Activated T-helper 1 cell treated with anti-CD3 and anti-CD28 coated beads, Interleukin-12 subunit alpha, Interleukin-12 subunit beta, Interleukin-2, Interleukin-4 antibody, amounts not matched to agents 30 ng/mL and 10 ng/mL and 1 ng/mL, durations not matched to agents 14 hours and 24 hours and 36 hours (primary cell): ENCODE measurements around the gene METTL18. TPM values are rescaled to one million over a fixed set of nuclear protein-coding genes. Genes with fewer than 3 reads are reported as not detected.

ENCODE experiments used
- DNase-seq: peaks from one replicate; pipeline ENCODE4 v3.0.0; 2021; ENCODE audit warnings: low spot score
- H3K27ac Mint-ChIP-seq: one replicate; pipeline ENCODE4 v1.8.0; 2021; ENCODE audit warnings: mild to moderate bottlenecking, mixed read lengths
- H3K27me3 Mint-ChIP-seq: one replicate; pipeline ENCODE4 v1.8.0; 2022; ENCODE audit warnings: mild to moderate bottlenecking, moderate library complexity, mixed read lengths; ENCODE audit not compliant: insufficient read depth
- H3K36me3 Mint-ChIP-seq: one replicate; pipeline ENCODE4 v1.8.0; 2021; ENCODE audit warnings: low read depth, mixed read lengths
- H3K4me1 Mint-ChIP-seq: one replicate; pipeline ENCODE4 v1.8.0; 2021; ENCODE audit warnings: low read depth, mixed read lengths
- H3K4me3 Mint-ChIP-seq: one replicate; pipeline ENCODE4 v1.8.0; 2021; ENCODE audit warnings: mild to moderate bottlenecking, moderate library complexity, mixed read lengths
- H3K9me3 Mint-ChIP-seq: one replicate; pipeline ENCODE4 v1.8.0; 2021; ENCODE audit warnings: mixed read lengths
- intact Hi-C: fragments of 100-400 bp; cut with micrococcal nuclease; formaldehyde crosslinking; loops from one replicate; pipeline ENCODE4 v1.15.1; 2024
- total RNA-seq: library from RNA; stranded (reverse); gene quantifications from 2 replicates; pipeline ENCODE4 v1.2.3, GENCODE V29; 2022

Gene METTL18
- total RNA-seq, 1 donor from 2014 or later = 9.3 TPM

DNA sequence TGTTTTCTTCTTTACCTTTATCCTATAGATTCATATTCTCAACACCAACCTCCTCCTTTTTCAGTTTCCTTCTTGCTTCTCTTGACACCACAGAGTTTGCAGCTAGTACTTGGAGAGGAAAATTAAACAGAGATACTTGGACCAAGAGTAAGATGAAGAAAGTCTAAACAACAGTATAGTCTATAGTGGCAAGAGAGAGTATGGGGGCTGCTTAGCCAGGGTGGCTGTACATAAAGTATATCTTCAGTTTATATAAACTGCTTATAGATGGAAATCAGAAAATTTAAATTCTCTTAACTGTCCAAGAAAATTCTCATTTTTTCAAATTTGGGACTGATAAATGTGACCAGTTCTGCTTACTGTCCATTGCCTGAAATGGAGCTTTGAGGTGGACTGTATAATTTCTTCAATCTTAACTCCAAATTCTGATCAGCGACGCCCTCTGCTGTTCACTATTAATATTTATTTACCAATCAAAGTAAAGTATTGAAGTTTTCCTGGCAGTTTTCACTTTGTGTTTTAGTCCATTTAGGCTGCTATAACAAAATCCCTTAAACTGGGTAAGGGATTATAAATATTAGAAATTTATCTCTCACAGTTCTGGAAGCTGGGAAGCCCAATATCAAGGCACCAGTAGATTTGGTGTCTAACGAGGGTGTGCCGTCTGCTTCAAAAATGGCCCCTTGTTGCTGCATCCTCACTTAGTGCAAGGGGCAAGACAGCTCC, 14.8 kb upstream of the METTL18 start:
- Mint-ChIP-seq H3K27me3 (no peaks in the 10 kb centered on the region), H3K36me3 (peaks cover 24% of the 10 kb centered on the region), H3K4me3 (no peak overlapping the region), H3K9me3 (no peaks in the 10 kb centered on the region), H3K4me1 (peaks cover 10% of the 10 kb centered on the region), H3K27ac (no peak overlapping the region)
- no peak for DNase-seq
- intact Hi-C loops = loop anchor here (1.0 kb wide), 3 partner anchors 208 to 259 kb away; no protein-coding TSS in a partner anchor

DNA sequence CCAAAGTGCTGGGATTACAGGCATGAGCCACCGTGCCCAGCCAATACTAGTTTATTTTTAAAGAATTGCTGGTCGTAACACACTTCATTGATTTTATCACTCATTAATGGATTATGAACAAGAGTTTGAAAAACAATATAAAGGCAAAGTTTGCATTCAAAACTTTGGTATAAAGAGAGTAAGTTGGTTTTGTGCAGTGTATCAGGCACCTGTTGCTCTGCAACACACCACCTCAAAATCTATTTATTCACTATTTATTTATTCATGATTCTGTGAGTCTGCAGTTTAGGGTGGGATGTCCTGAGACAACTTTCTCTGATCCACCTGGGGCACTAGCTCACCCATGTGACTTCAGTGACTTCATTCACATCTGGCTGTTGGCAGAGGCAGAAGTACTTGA, 10.2 kb upstream of the METTL18 start:
- intact Hi-C loops = loop anchor here (1.0 kb wide), 1 partner anchor 10 kb away; a partner anchor contains a TSS

DNA sequence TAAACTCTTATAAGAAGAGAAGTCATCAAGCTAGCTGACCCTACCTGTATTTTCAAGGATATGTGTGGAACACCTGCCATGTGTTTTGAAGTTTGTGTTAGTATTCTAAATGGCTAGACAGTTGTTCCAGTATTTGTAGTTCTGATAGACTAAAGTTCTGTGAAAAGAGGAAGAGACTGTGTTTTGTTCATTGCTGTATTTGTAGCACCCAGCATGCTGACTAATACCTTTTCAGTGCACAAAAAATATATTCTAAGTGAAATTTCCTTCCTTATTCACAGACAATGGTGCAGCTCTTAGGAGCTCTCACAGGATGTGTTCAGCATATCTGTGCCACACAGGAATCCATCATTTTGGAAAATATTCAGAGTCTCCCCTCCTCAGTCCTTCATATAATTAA, 8.2 kb upstream of the METTL18 start:
- Mint-ChIP-seq H3K27me3 (no peaks in the 10 kb centered on the region), H3K4me3 (no peak overlapping the region), H3K9me3 (no peaks in the 10 kb centered on the region), H3K27ac (no peak overlapping the region), H3K4me1 (peaks cover 32% of the 10 kb centered on the region), H3K36me3 (peaks cover 30% of the 10 kb centered on the region)
- intact Hi-C loops = no loop called here
- no peak for DNase-seq

More for the DNA sequence above, 10.2 kb upstream of the METTL18 start:
- no peaks in the 10 kb centered on the region for H3K27me3 Mint-ChIP-seq
- H3K9me3 Mint-ChIP-seq = no peaks in the 10 kb centered on the region
- H3K27ac Mint-ChIP-seq = no peak overlapping the region
- no peak overlapping the region for H3K4me3 Mint-ChIP-seq
- H3K36me3 Mint-ChIP-seq = peaks cover 35% of the 10 kb centered on the region
- no peak for DNase-seq
- H3K4me1 Mint-ChIP-seq = peaks cover 24% of the 10 kb centered on the region

DNA sequence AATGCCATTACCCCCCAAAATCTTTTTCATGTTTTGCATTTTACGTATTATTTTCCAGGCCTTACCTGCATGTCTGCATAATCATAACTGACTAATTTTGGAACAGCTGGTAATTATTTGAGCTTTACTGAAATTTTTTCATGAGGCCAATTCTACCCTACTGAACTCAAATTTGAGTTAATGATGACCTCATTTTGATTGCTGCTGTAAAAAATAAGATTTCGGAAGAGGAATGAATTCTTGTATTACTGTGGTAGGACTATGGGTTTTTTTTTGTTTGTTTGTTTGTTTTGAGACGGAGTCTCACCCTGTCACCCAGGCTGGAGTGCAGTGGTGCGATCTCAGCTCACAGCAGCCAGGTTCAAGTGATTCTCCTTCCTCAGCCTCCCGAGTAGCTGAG, 2.6 kb upstream of the METTL18 start:
- H3K9me3 Mint-ChIP-seq = no peaks in the 10 kb centered on the region
- H3K27me3 Mint-ChIP-seq = no peaks in the 10 kb centered on the region
- no peak overlapping the region for H3K4me3 Mint-ChIP-seq
- intact Hi-C loops = loop anchor here (10.0 kb wide), 2 partner anchors 1562 to 1688 kb away; partner anchors contain the start of gene PRRC2C
- no peak for DNase-seq
- no peak overlapping the region for H3K27ac Mint-ChIP-seq
- peaks cover 52% of the 10 kb centered on the region for H3K4me1 Mint-ChIP-seq
- H3K36me3 Mint-ChIP-seq = peaks cover 16% of the 10 kb centered on the region

DNA sequence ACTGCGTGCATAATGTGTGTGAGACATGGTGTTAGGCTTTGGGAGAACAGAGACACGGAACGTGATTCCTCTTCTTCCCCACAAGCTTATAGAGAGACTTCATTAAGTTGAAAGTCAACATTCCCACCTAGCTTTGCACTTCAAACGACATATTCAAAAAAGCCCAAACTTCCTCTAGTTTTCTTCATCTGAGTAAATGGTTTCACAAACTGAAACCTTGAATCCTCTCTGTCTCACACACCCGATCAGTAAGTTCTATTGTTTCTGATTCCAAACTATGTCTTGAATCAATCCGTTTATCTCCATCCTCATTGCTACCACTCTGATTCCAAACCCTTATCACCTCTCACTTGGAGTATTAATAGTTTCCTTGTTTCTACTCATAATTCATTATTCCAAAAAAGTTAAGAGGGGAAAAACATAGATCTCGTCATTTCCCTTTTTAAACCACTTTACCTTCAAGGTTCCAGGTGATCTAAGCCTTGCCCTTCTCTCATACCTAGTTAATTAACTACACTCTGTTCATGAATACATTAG, 1.6 kb upstream of the METTL18 start:
- peak overlapping the region; percentile 87 for H3K4me3 Mint-ChIP-seq
- DNase-seq = no peak
- peak overlapping the region; percentile 71 for H3K27ac Mint-ChIP-seq
- H3K9me3 Mint-ChIP-seq = no peaks in the 10 kb centered on the region
- intact Hi-C loops = loop anchor here (10.0 kb wide), 2 partner anchors 1562 to 1688 kb away; partner anchors contain the start of gene PRRC2C
- peaks cover 55% of the 10 kb centered on the region for H3K4me1 Mint-ChIP-seq
- no peaks in the 10 kb centered on the region for H3K27me3 Mint-ChIP-seq
- peaks cover 25% of the 10 kb centered on the region for H3K36me3 Mint-ChIP-seq

DNA sequence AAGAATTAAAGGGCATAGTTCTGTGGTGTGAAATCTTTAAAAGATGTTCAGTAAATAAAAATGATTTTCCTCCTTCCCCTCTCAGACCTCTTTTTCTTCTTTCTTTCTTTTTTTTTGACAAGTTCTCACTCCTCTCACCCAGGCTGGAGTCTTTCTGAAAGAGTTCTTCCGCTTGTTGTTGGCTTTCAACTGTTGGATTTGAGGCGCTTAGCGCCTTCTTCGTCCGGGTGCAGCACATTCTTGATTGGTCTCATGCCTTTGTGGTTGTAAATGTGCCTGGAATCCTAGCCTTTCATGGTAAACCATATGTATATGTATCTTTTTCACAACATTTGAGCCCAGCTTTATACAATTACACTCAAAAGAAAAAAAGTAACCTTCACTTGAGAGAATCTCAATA, 980 bp upstream of the METTL18 start:
- H3K4me1 Mint-ChIP-seq = peaks cover 55% of the 10 kb centered on the region
- peak overlapping the region; percentile 87 for H3K4me3 Mint-ChIP-seq
- intact Hi-C loops = loop anchor here (1.0 to 10.0 kb wide), 8 partner anchors 10 to 1689 kb away; partner anchors contain the start of genes GORAB, NME7, PRRC2C and SCYL3
- peak overlapping the region; percentile 86 for H3K27ac Mint-ChIP-seq
- peaks cover 25% of the 10 kb centered on the region for H3K36me3 Mint-ChIP-seq
- no peaks in the 10 kb centered on the region for H3K9me3 Mint-ChIP-seq
- DNase-seq = no peak
- H3K27me3 Mint-ChIP-seq = no peaks in the 10 kb centered on the region

DNA sequence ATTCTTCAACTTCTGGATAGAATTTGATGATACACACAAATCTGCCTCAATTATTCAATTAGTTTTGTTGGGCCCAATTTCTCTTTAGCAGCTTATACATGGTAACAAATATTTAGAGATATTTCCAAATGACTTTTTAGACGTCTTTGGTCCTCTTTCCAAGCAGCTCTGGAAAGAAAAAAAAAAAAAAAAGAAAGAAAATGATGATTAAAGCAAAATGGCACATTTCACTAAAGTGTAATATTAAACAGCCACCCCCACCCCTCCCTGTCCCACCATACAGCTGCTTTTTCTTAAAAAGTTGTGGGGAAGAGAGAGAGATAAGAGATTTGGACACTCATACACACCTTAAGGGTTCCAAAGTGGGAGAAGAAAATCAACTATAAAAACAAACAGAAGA, 977 bp downstream of the METTL18 start:
- H3K27me3 Mint-ChIP-seq = peaks cover 5% of the 10 kb centered on the region
- H3K9me3 Mint-ChIP-seq = no peaks in the 10 kb centered on the region
- H3K36me3 Mint-ChIP-seq = peaks cover 21% of the 10 kb centered on the region
- peaks cover 47% of the 10 kb centered on the region for H3K4me1 Mint-ChIP-seq
- peak overlapping the region; percentile 87 for H3K4me3 Mint-ChIP-seq
- intact Hi-C loops = loop anchor here (1.0 to 10.0 kb wide), 9 partner anchors 83 to 1691 kb away; partner anchors contain the start of genes GORAB, KIFAP3, NME7 and PRRC2C
- no peak for DNase-seq
- peak overlapping the region; percentile 86 for H3K27ac Mint-ChIP-seq

DNA sequence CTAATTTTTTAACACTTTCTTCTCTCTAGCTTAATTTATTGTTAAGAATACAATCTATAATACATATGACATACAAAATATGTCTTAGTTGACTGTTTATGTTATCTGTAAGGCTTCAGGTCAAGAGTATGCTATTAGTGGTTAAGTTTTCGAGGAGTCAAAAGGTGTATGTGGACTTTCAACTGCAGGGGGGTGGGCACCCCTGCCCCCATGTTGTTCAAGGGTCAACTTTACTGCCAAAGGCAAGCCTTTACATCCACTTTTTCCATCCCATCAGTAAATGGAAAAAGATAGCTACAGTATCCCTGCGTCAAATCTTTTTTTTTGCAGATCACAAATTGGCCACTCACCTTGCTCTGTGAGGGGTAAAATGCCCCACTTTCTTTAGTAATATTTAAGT, 6.3 kb downstream of the METTL18 start:
- no peak overlapping the region for H3K4me3 Mint-ChIP-seq
- peaks cover 19% of the 10 kb centered on the region for H3K4me1 Mint-ChIP-seq
- peaks cover 13% of the 10 kb centered on the region for H3K36me3 Mint-ChIP-seq
- intact Hi-C loops = no loop called here
- no peak for DNase-seq
- H3K9me3 Mint-ChIP-seq = no peaks in the 10 kb centered on the region
- H3K27me3 Mint-ChIP-seq = peaks cover 24% of the 10 kb centered on the region
- H3K27ac Mint-ChIP-seq = no peak overlapping the region

DNA sequence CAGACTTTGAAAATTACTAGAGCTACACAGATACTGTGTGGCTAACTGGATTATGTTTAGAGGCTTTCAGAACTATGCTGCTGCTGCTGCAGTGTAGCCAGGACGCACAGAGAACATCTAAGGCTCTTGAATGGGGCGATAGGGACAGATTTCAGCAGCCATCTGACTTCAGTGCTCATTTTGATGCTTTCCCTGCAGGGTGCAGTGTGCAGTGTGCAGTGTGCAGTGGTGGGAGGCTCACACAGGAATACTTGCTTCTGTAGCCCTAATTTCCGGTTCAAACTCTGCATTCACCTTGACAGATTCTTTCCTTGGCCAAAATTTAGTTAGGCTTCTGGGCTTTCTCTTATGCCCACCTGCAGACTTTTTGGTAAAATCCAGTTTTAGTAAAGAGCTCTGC, 7.7 kb downstream of the METTL18 start:
- Mint-ChIP-seq H3K27ac (no peak overlapping the region), H3K4me3 (no peak overlapping the region), H3K9me3 (no peaks in the 10 kb centered on the region), H3K4me1 (peaks cover 6% of the 10 kb centered on the region), H3K27me3 (peaks cover 29% of the 10 kb centered on the region), H3K36me3 (peaks cover 8% of the 10 kb centered on the region)
- intact Hi-C loops = no loop called here
- no peak for DNase-seq

DNA sequence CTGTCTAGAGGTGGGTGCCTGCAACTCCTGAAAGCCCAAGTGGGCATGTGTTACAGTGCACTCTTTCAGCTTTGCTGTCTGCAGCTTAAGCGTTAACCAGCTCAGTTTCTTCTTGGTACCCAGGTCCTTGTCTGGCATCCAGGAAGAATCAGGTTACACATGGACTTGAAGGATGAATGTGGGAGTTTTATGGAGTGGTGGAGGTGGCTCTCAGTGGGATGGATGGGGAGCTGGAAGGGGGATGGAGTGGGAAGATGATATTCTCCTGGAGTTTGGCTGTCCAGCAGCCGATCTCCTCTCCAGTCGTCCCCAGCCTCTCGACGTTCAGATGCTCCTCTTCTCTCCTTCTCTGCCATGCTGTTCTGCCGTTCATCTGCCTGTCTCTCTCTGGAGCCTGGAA, 9.4 kb downstream of the METTL18 start:
- Mint-ChIP-seq H3K27me3 (peaks cover 29% of the 10 kb centered on the region), H3K4me3 (no peak overlapping the region), H3K9me3 (no peaks in the 10 kb centered on the region), H3K4me1 (no peaks in the 10 kb centered on the region), H3K36me3 (peaks cover 2% of the 10 kb centered on the region), H3K27ac (no peak overlapping the region)
- intact Hi-C loops = no loop called here
- no peak for DNase-seq

DNA sequence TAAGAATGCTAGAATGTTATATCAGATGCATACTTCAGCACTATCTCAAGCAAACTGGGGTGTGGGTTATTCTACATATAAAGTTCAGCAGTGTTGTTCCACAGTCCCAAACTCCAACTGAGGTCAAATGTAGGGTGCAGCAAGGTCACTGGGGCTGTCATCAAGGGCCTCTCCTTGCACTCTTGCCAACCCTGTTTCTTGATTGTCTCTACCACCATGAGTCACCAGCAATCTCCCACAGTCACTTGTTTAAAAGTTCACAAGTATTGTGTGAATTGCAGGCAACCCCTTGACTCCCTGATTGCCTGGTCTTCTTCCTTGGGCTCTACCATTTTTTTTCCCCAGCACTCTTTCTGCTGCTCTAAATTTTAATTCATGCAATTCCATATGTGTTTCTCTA, 10.6 kb downstream of the METTL18 start:
- no peaks in the 10 kb centered on the region for H3K9me3 Mint-ChIP-seq
- H3K4me1 Mint-ChIP-seq = no peaks in the 10 kb centered on the region
- no peak for DNase-seq
- peaks cover 29% of the 10 kb centered on the region for H3K27me3 Mint-ChIP-seq
- intact Hi-C loops = no loop called here
- no peak overlapping the region for H3K27ac Mint-ChIP-seq
- H3K36me3 Mint-ChIP-seq = peaks cover 2% of the 10 kb centered on the region
- no peak overlapping the region for H3K4me3 Mint-ChIP-seq

DNA sequence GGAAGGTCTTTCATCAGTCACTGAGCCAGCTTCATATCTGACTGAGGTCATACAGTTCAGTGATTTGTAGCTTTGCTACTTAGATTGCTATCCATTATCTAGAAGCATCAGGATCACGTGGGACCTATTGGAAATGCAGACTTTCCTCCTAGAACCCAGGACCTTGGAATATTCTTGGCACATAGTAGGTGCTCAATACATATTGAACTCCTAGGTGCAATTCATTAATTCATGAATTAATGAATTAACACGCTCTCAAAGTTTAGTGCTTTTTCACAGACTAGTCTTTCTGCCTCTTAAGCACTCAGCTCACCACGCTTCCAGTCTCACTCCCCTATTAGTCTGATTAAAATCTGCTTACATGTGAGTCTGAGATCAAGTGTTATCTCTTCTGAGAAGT, 12.1 kb downstream of the METTL18 start:
- intact Hi-C loops = no loop called here
- peaks cover 2% of the 10 kb centered on the region for H3K36me3 Mint-ChIP-seq
- no peaks in the 10 kb centered on the region for H3K4me1 Mint-ChIP-seq
- H3K9me3 Mint-ChIP-seq = no peaks in the 10 kb centered on the region
- no peak overlapping the region for H3K27ac Mint-ChIP-seq
- H3K4me3 Mint-ChIP-seq = no peak overlapping the region
- peaks cover 26% of the 10 kb centered on the region for H3K27me3 Mint-ChIP-seq
- no peak for DNase-seq

DNA sequence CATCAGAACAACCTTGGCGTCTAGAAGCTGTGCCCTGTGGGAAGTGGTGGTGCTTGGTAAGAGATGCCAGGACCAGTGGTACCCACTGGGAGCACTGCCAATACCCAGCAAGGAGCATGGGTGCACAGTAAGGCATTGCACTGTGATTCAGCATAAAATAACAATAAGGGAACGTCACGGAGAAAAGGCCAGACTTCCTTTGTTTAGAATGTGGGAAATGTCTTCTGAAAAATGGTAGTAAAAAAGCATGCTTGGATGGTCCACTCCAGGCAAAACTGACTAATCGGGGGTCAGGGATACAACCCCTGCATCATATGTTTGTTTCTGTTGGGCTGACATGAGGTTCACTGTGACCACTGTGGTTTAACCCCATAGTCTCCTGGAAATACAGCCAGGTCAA, 14.7 kb downstream of the METTL18 start:
- Mint-ChIP-seq H3K4me1 (no peaks in the 10 kb centered on the region), H3K36me3 (peaks cover 2% of the 10 kb centered on the region), H3K4me3 (no peak overlapping the region), H3K9me3 (no peaks in the 10 kb centered on the region), H3K27ac (no peak overlapping the region), H3K27me3 (peaks cover 15% of the 10 kb centered on the region)
- intact Hi-C loops = no loop called here
- no peak for DNase-seq
